ENCODE measurements around the gene PHF21B. TPM values are rescaled to one million over a fixed set of nuclear protein-coding genes. Genes with fewer than 3 reads are reported as not detected.

PHF21B gene
- total and polyA plus RNA-seq, 2 of the 8 experiments (the other 6 are each of a cell fraction or from before 2014, with no cell fraction given), result 19.3 to 68.1 TPM

- Histone ChIP-seq H3K18ac (ENCODE audit: extremely low read depth, low read length) (no peak overlapping the region), H4K8ac (ENCODE audit: extremely low read depth, insufficient read depth, low read length) (no peak overlapping the region), H2BK15ac (ENCODE audit: low read length) (no peak overlapping the region), H3K23ac (ENCODE audit: insufficient read length) (no peak overlapping the region), H2BK5ac (ENCODE audit: low read depth, low read length) (no peak overlapping the region), H3K27me3 (replicated peaks in 1 of 4; ENCODE audit: control insufficient read depth in 3 of 4, extremely low read depth in 1 of 4, insufficient read depth in 3 of 4, low read length in 3 of 4) (no peaks in the 10 kb centered on the region; a peak in 1 of 7 replicates), H3K27ac (ENCODE audit: low read depth, low read length) (no peak overlapping the region), H3K36me3 (ENCODE audit: control insufficient read depth in 2 of 4, insufficient read depth in 4 of 4, low read length in 3 of 4) (peaks cover 8 to 28% (median 20%) of the 10 kb centered on the region in 4 experiments; a peak in 7 of 8 replicates), H3K79me2 (ENCODE audit: control insufficient read depth in 1 of 2, insufficient read depth in 2 of 2, low read length in 2 of 2) (no peaks in the 10 kb centered on the region), H3K4me2 (ENCODE audit: insufficient read depth in 1 of 2, low read depth in 2 of 2, low read length in 2 of 2) (no peak overlapping the region), H4K5ac (ENCODE audit: insufficient read length, low read depth, low read length) (no peak overlapping the region), H4K91ac (replicated peaks; ENCODE audit: insufficient read length, low read length) (no peak overlapping the region), H3K9me3 (ENCODE audit: insufficient read depth in 2 of 2, low read depth in 1 of 2, low read length in 1 of 2) (no peaks in the 10 kb centered on the region; a peak in 1 of 4 replicates), H2BK120ac (replicated peaks; ENCODE audit: low read depth, low read length) (no peak overlapping the region), H3K4me1 (replicated peaks in 1 of 4; ENCODE audit: control insufficient read depth in 3 of 4, insufficient read depth in 4 of 4, low read length in 3 of 4) (no peaks in the 10 kb centered on the region), H3K14ac (ENCODE audit: insufficient read length) (no peak overlapping the region), H2BK20ac (ENCODE audit: low read length) (no peak overlapping the region), H3K79me1 (ENCODE audit: low read depth, low read length) (no peaks in the 10 kb centered on the region), H3K23me2 (ENCODE audit: low read depth, low read length) (peaks cover 8% of the 10 kb centered on the region; the same call in 1 of the 2 replicates), H3K4me3 (ENCODE audit: extremely low read depth in 1 of 4, insufficient read depth in 2 of 4, low read depth in 3 of 4, low read length in 4 of 4) (no peak overlapping the region), H3K9ac (replicated peaks in 1 of 4; ENCODE audit: extremely low read depth in 1 of 4, low read depth in 3 of 4, low read length in 3 of 4) (no peak overlapping the region), H3K56ac (replicated peaks; ENCODE audit: insufficient read length, low read depth, low read length) (no peak overlapping the region), H2AFZ (ENCODE audit: low read length) (no peak overlapping the region), H4K20me1 (replicated peaks in 1 of 2; ENCODE audit: control insufficient read depth in 1 of 2, insufficient read depth in 2 of 2, low read length in 2 of 2) (peaks cover 0 to 6% of the 10 kb centered on the region in 2 experiments), H2AK5ac (ENCODE audit: low read depth, low read length) (no peak overlapping the region), H2BK12ac (ENCODE audit: low read depth, low read length) (no peak overlapping the region), H3K4ac (replicated peaks; ENCODE audit: insufficient read length, low read depth, low read length) (no peak overlapping the region)
- DNase-seq (ENCODE audit: low read depth in 1 of 2, low spot score in 2 of 2) (no peak), FAIRE-seq (no peak)
- POLR2A ChIA-PET (ENCODE audit: partially characterized antibody), result interaction anchor here (2.0 kb wide), 1 partner anchor 9 kb away, joined by 7 read pairs; no protein-coding TSS in a partner anchor
- no peak for TF ChIP-seq CHD1 (IDR thresholded peaks at IDR 0.05; ENCODE audit: low read depth, low read length)
- TF ChIP-seq RXRA (IDR thresholded peaks at IDR 0.05; ENCODE audit: insufficient read depth, low read depth, low read length), result no peak
- TF ChIP-seq KDM4A (IDR thresholded peaks at IDR 0.05; ENCODE audit: low read depth, low read length, severe bottlenecking), result no peak
- no peak for TF ChIP-seq ASH2L (IDR thresholded peaks at IDR 0.05; ENCODE audit: low read length)
- no peak for TF ChIP-seq TCF12 (IDR thresholded peaks at IDR 0.05; ENCODE audit: low read depth, low read length)
- TF ChIP-seq KDM5A (IDR thresholded peaks at IDR 0.05; ENCODE audit: low read length), result no peak
- CTCF ChIA-PET (ENCODE audit: partially characterized antibody), result interaction anchor here (0.6 to 1.6 kb wide), 5 partner anchors 15 to 401 kb away, joined by 3 to 4 read pairs (median 3); no protein-coding TSS in a partner anchor
- 93% methylated on average over 11 of the region's 12 CpGs; no CpG with 5 or more reads in 1 of the 2 experiments for WGBS, 2 experiments (ENCODE audit: extremely low coverage in 1 of 2, insufficient coverage in 1 of 2, insufficient read length in 1 of 2, insufficient replicate concordance in 2 of 2, low coverage in 1 of 2, low lambda C conversion rate in 2 of 2, missing lambda C conversion rate in 1 of 2)
Measured at GRCh38 chr22:44883011-44883421, 126.8 kb downstream of the PHF21B start.

Measured in H1 (cell line).